COLO668 (cell line): Measurements from ENCODE around the gene HFE.
A peak's percentile ranks its signal among the peaks of the same experiment; 100 is the strongest.
"Not testable (repeated sequence)": the region's sequence is repeated elsewhere in the genome, so short reads cannot be mapped to it uniquely, and the experiment has no call there.

Experiments
- DNase-seq: peaks from one replicate; lab custom pipeline; 2025; ENCODE audit not compliant: unreplicated experiment; lab: John Stamatoyannopoulos, UW

The HFE gene

DNA sequence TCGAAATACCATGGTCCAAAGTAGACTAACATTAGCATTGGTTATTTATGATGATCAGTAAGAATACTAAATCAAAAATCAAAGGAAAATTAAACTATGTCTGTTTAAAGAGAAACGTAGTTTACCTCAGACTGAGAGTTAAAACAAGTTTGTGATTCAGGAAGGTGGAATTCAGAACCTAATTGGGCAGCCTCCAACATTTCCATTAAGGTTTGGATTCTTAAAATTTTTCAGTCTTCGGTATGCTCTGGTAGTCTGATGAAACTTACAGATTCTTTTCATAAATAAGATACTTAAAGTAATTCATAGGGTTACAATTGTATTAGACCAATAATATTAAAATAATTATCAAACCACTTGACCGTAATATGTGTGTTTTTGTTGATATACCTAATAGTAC, 18.6 kb downstream of the HFE start:
- DNase-seq, result no peak

DNA sequence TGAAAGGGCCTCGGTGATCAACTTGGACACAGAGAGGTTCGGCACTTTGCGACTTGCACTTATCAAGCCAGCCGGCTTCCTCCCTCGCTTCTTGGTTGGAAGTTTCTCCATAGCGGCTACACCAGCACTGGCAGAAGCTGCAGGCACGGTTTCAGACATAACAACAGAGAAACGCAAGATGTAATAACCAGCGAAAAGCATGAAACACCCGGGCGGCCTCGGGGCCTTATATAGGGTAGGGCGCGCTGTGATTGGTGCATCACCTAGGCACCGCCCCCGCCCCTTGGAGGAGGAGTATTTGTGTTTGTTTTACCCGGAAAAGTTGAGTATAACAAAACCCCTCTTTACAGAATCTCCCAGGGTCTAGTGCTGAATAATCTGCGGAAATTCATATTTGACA, 20.7 kb downstream of the HFE start:
- DNase-seq, result no peak

DNA sequence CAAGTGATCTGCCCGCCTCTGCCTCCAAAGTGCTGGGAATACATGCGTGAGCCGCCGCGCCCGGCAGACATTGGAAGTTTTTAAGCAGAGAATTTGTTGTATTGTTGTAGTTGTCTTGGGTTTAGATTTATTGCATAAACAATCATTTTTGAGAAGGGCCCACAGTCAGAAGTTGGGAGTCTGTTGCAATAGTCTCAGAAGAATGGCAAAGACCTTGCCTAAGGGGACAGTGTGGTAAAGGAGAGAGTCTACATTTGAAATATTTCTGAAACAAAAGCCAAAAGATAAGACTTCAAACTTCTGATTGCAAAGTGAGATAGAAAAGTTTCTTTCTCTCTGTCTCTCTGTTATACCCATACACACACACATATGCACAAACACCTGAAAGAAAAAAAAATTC, 22.5 kb downstream of the HFE start:
- no peak for DNase-seq

DNA sequence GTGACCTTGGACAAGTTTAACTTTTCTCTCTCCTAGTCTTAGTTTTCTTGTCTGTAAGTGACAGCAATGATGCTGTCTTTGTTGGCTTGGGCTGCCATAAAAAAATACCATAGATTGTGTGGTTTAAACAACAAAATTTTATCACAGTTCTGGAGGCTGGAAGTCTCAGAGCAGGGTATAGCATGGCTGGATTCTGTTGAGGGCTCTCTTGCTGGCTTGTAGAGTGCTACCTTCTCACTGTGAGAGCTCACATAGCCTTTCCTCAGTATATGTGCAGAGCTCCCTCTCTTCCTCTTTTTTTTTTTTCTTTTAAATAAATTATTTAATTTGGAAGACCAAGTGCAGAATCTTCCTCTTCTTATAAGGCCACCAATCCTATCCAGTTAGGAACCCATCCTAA, 26.3 kb downstream of the HFE start:
- DNase-seq, result no peak

DNA sequence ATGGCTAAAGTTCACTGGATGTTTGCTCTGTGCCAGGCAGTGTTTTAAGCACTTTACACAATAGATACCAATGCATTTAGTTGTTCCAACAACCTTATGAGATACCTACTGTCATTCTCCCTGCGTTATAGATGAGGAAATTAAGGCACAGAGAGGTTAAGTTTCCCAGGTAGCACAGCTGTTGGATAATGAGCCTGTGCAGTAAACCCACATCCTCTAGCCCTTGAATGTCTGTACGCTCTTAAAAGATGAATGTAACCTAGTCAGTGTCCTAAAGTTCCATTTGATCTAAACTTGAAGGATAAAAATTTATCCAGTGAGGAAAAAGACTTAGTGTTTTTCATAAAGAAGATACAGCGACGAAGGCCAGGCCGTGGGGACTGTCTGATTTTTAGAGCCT, 28.0 kb downstream of the HFE start:
- no peak for DNase-seq

DNA sequence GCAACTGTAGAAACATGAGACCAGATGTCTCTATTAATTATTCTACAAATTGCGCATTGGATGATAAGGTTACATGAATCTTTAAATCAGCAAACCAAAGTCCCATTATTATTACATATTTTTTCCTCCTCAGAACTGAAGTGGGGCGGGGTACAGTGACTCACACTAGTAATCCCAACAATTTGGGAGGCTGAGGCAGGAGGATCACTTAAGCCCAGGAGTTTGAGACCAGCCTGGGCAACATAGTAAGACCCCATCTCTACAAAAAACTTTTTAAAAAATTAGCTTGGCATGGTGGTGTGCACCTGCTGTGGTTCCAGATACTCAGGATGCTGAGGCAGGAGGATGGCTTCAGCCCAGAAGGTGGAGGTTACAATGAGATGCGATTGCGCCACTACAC, 29.0 kb downstream of the HFE start:
- DNase-seq, result no peak

DNA sequence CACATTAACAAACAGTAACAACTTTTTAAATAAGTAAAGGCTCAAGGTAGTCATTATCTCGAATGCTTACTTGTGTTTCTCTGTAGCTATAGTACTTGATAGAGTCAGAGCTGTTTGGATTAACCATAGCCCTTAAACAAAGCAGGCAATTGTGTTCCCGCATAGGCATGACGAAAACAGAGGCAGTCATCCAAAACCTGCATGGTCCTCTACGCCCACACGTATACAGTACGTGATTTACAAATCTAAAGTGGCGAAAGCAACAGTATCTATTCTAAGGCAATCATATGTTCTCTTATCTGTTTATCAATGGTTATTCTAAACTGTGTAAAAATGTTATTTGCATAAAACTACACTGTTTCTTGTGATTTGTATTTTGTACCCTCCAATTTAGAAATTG, 31.8 kb downstream of the HFE start:
- peak; percentile 17 for DNase-seq

DNA sequence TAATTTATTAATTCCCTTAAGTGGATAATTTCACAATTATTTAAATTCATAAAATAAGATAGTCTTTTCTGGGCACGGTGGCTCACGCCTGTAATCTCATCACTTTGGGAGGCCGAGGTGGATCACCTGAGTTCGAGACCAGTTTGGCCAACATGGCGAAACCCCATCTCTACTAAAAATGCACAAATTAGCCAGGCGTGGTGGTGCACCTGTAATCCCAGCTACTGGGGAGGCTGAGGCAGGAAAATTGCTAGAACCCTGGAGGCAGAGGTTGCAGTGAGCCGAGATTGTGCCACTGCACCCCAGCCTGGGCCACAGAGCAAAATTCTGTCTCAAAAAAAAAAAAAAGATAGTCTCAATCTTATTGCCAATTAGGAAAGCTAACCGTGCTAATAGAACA, 32.9 kb downstream of the HFE start:
- DNase-seq, result not testable (repeated sequence)

DNA sequence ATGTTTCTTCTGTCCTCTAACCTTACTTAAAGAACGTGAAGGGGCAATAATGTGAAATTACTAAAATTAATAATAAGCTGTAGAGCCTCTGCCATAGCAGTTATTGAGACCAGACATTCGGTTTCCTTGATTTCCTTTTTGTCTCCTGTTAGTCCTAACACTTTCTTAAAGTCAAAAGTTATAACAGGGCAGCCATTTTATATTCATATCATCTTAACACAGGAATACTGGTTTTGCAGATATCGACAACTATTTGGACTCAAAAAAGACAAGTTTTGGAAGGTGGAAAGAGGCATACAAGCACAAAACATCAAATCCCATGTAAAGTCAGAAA, 33.5 kb downstream of the HFE start:
- no peak for DNase-seq

DNA sequence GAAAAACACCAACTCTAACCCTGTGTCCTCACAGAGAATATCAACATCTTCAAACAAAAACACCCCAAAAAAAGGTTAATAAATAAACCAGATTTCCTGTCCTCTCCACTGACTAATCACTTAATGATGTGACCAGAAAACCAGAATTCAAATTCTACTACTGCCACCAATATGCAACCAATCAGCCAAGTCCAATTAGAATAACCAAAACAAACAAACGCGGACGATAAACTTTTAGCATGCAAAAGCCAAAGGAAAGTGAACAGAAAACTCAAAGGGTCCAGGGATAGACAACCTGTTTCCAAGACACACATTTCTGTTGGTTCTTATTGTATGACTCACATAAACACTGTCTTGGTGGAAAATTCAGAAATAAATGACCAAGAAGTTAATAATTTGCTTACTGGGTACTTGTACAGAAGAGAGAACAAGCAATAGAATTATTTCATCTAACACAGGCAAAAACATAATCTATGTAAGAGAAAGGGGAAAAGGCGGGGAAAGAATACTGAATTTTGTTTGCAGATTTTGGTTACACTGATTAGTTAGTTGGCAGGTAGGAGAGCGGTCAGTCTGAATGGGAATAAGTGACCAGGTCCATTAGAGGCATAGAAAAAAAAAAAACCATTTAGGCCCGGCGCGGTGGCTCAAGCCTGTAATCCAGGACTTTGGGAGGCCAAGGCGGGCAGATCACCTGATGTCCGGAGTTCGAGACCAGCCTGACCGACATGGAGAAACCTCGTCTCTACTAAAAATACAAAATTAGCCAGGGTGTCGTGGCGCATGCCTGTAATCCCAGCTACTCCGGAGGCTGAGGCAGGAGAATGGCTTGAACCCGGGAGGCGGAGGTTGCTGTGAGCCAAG, 34.1 kb downstream of the HFE start:
- DNase-seq, result no peak

DNA sequence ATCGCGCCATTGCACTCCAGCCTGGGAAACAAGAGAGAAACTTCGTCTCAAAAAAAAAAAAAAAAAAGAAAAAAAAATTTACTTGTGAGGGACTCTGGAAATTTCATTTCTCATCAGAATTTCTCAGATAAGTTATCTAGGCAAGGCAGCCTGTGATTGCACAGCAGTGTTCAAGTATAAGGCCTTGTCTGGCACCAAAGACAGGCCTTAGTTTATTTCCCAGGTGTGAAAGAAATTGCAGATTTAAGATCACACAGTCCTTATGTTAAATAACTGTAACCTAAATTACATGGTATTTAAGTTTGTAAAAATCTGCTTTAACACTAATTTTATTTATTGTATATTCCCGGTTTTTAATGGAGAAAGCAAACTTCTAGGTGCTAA, 34.8 kb downstream of the HFE start:
- DNase-seq, result no peak

DNA sequence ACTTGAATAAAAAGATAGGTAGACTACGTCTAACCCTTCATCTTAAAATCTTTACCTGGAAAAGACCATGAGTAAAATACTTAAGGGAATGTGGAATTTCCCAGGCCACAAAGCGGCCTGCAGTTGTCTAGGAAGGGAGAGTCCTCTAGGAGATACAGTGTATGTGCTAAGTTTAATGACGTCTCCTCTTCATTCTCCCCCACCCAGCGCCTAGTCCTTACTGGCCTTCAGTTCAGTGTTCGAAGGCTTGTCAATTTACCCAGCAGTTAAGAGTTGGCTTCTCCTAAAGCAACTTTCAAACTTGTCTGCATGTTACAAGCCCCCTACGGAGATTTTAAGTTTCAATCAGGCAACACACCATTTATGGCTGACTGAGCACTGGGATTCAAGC, 35.2 kb downstream of the HFE start:
- DNase-seq, result peak; percentile 7

DNA sequence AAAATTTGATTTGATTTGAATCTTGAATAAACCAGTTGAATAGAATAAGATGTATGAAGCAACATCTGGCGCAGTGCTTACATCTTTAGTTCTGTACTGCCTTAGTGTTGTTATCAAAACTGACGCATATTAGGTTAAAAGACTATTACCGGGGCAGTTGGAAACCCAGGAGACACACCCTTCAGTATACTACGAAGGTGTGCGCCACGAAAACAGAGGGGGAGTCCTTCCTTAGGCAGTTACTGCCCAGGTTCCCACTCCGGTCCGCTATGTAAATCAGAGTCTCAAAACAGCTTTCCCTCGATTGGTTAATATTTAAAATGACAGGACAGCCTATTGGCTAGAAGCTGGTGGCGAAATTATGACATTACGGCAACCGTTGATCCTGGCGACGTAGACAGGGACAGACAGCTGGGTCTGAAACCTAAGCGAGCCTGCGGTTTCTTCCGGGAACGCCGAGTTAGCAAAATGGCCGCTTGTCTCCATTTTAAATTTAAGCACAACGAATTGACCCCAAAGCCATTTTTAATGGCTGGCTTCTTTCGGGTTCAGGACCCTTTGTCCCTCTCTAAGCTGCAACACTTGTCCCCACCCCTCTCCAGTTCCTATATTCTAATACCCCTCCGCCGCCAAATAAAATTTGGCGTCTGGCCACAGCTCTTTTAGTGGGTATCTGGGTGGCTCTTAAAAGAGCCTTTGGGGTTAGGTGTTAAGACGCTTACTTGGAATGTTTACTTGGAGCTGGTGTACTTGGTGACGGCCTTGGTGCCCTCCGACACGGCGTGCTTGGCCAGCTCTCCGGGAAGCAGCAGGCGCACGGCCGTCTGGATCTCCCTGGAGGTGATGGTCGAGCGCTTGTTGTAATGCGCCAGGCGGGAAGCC, 35.8 kb downstream of the HFE start:
- DNase-seq, result peak; percentile 93

DNA sequence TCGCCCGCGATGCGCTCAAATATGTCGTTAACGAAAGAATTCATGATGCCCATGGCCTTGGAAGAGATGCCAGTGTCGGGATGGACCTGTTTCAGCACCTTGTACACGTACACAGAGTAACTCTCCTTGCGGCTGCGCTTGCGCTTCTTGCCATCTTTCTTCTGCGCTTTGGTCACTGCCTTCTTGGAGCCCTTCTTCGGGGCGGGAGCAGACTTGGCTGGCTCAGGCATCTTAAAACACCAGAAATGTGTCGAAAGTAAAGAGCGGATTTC, 36.4 kb downstream of the HFE start:
- no peak for DNase-seq

DNA sequence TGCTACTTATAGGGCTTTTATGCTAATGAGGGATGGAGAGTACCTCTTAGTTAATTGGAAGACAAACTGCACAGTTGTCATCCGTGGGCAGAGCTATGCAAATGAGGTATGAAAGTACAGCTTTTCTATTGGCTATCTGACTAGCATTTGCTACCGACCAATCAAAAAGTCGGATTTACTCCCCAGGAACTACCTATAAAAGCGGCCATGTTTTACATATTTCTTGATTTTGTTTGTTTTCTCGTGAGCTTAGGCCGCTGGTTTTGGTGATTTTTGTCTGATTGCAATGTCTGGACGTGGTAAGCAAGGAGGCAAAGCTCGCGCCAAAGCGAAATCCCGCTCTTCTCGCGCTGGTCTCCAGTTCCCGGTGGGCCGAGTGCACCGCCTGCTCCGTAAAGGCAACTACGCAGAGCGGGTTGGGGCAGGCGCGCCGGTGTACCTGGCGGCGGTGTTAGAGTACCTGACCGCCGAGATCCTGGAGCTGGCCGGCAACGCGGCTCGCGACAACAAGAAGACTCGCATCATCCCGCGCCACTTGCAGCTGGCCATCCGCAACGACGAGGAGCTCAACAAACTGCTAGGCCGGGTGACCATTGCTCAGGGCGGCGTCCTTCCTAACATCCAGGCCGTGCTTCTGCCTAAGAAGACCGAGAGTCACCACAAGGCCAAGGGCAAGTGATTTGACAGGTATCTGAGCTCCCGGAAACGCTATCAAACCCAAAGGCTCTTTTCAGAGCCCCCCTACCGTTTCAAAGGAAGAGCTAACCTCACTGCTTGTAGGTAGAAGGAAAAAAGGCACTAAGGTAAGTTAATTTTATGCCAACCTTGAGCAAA, 36.9 kb downstream of the HFE start:
- peak; percentile 74 for DNase-seq

DNA sequence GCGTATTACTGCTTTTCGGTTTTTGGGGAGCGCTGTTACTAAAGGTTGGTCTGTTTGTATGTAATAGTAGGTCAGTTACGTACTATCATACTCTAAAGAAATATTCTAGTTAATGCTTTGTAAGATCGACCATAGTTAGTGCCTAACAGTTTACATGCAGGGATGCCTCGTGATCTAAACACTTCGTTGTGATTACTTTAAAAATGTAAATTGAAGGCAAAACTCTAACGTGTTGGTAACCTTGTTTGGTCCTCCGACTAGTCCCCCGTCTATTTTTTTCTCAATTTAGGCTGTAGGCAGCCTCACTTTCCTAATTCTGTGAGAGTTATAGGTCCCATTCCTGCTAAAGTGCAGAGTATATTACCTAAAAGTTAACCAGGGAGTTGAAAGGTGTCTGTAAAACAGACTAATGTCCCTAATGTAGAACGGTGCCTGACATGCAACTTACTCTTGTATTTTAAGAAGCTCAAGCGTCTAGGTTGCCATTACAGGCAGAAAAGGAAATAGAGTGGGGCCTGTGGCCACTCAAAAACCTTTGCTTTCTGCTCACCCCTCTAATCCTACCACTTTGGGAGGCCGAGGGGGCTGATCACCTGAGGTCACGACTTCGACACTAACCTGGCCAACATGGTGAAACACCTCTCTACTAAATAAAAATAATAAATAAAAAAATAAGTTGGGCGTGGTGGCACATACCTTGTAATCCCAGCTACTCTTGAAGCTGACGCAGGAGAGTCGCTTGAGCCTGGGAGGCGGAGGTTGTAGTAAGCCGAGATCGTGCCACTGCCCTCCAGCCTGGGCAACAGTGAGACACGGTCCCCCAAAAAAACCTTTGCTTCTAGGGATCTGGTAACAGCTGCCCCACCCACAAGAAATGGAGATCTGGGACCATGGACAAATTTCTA, 37.8 kb downstream of the HFE start:
- no peak for DNase-seq

DNA sequence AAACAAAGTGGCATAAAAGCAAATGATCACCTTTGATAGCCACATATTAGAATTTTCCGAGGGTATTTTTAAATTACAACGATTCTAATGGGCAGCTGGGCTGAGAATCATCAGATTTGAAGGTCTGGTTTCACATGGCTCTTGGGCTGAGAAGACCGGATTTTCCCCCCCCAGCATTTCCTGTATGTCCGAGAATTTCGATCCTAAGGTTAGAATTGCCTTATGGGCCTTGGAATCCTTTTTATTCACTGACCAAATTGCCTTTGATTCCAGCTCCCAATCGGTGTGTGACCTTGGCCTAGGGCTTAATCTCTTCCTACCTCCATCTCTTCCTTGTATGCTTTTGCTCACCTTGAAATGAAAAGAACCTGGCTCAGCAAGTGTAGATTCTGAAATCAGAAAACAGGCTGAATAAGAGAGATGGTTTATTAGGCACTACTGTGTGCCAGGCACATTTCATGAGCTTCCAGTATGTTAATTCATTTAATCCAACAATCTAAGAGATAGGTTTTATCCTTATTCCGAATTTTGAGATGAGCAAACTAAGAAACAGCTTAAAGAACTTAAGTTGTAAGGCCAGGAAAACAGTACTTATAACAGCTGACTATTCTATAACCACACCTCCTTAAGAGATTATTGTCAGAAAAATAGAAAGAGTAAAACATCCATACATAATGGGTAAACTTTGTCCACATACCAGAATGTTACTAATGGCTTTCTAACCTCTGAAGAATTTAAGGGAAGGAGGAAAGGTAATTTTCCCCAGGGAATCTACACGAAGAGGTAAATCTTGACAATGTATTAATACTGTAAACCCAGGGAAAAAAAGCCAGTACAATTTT, 39.4 kb downstream of the HFE start:
- peak; percentile 21 for DNase-seq

DNA sequence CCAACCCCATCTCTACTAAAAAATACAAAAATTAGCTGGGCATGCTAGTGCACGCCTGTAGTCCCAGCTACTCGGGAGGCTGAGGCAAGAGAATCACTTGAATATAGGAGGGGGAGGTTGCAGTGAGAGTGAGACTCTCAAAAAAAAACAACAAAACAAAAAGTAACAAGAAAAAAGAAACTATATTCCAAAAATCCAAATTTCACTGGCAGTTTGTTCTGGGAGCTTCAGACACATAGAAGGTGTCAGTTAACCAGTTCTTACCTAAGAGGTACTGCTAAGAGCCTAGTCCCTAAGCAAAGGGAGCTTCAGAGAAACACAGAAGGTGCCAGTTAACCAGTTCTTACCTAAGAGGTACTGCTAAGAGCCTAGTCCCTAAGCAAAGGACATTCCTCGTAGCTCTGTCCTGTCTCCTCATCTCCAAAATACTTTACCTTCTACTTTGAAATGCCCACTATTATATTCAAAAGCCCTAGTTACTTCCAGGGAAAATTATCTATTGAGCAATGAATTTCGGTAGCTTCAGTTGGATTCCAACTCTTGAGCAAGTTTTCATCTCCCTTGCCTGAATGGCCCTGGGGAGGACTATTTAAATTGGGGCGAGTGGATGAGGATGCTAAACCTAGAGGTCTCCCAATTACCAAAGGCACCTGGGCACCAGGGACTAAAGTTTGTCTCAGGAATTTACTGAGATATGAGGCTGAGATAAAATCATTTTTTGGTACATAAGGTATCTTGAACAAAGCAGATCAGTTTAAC, 41.0 kb downstream of the HFE start:
- no peak for DNase-seq

DNA sequence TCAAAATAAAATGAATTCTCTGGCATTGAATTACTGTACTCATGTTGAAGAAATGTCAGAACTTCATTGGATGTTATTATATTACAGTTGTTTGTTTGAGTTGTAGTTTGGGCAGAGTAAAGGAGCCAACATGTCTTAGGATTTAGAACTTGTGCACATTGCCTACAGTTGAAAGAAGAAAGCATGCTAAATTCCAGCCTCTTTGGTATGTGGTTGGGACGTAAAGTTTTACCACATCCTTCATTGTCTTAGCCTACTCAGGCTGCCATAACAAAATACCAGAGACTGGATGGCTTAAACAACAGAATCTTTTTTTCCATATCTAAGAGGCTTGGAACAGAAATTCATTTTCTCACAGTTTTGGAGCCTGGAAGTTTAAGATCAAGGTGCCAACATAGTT, 42.4 kb downstream of the HFE start:
- DNase-seq, result no peak
